Tibial artery (tissue), 4 donors: ENCODE measurements around the gene EPHA8.

Experiments used
- DNase-seq, 2 donors: peaks; one replicate each; pipeline ENCODE4 v3.0.0-alpha.2; 2019
- H3K27ac ChIP-seq, 2 donors: fragments of 200-600 bp; sonication (generic) in 1 of 2; 1 replicate in 1 of 2; 2 replicates in 1 of 2; pipeline ENCODE4 v1.5.1; 2018 to 2019; ENCODE audit warnings: mild to moderate bottlenecking in 1 of 2
- H3K27me3 ChIP-seq, 2 donors: fragments of 200-600 bp; sonication (generic) in 1 of 2; one replicate each; pipeline versions ENCODE4 v1.5.1 to v1.6.0; 2016 to 2019
- H3K36me3 ChIP-seq, 3 donors: fragments of 200-600 bp; sonication (generic) in 2 of 3; one replicate each; pipeline ENCODE4 v1.5.1; 2016 to 2019; ENCODE audit warnings: mild to moderate bottlenecking in 2 of 3
- H3K4me1 ChIP-seq, 4 donors: fragments of 200-600 bp; sonication (generic) in 2 of 4; 1 replicate in 3 of 4; 2 replicates in 1 of 4; pipeline ENCODE4 v1.5.1; 2016 to 2019
- H3K4me3 ChIP-seq, 2 donors: fragments of 200-600 bp; sonication (generic) in 1 of 2; 1 replicate in 1 of 2; 2 replicates in 1 of 2; pipeline ENCODE4 v1.5.1; 2018 to 2019; ENCODE audit warnings: mild to moderate bottlenecking in 2 of 2
- H3K9me3 ChIP-seq, 3 donors: fragments of 200-600 bp; sonication (generic) in 1 of 3; one replicate each; pipeline ENCODE4 v1.5.1; 2016 to 2019
- intact Hi-C: fragments of 100-400 bp; cut with DNase I; formaldehyde crosslinking; loops from one replicate; pipeline ENCODE4 v1.15.0; 2023; ENCODE audit warnings: low total_unique reads
- TF ChIP-seq, protein P1 (sequence below), 2 experiments: fragments of 200-600 bp in 1 of 2; fragments of 450-650 bp in 1 of 2; IDR thresholded peaks; one replicate each; pipeline ENCODE4 v1.5.1; 2017 to 2019; ENCODE audit warnings: antibody characterized with exemption in 2 of 2, mild to moderate bottlenecking in 1 of 2, moderate library complexity in 1 of 2

EPHA8 gene

DNA sequence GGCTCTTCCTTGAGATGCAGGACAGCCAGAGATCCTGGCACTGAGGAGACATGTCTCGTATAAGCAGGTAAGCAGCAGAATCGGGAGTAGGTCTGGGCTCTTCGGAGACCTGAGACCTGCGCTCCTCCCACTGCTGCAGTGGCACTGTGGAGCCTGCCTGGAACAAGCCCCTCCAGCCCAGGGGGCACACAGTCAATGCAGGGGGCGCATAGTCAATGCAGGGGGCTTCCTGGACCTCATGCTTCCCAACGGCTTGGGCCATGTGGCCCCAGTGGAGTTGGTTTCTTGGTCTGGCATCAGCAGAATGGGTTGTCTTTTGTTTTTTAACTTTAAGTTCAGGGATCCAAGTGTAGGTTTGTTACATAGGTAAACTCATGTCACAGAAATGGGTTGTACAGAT lies 27.9 kb upstream of the EPHA8 start:
- no peak for DNase-seq
- Histone ChIP-seq H3K4me1 (peaks cover 0 to 15% (median 14%) of the 10 kb centered on the region in 4 donors), H3K27me3 (no peaks in the 10 kb centered on the region), H3K27ac (no peak overlapping the region), H3K4me3 (no peak overlapping the region), H3K9me3 (no peaks in the 10 kb centered on the region), H3K36me3 (peaks cover 0 to 25% (median 3%) of the 10 kb centered on the region in 3 donors)
- TF ChIP-seq, protein P1, sequence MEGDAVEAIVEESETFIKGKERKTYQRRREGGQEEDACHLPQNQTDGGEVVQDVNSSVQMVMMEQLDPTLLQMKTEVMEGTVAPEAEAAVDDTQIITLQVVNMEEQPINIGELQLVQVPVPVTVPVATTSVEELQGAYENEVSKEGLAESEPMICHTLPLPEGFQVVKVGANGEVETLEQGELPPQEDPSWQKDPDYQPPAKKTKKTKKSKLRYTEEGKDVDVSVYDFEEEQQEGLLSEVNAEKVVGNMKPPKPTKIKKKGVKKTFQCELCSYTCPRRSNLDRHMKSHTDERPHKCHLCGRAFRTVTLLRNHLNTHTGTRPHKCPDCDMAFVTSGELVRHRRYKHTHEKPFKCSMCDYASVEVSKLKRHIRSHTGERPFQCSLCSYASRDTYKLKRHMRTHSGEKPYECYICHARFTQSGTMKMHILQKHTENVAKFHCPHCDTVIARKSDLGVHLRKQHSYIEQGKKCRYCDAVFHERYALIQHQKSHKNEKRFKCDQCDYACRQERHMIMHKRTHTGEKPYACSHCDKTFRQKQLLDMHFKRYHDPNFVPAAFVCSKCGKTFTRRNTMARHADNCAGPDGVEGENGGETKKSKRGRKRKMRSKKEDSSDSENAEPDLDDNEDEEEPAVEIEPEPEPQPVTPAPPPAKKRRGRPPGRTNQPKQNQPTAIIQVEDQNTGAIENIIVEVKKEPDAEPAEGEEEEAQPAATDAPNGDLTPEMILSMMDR (IDR thresholded peaks at IDR 0.05) = no peak
- intact Hi-C loops = loop anchor here (10.0 kb wide), 1 partner anchor 109 kb away; the partner anchor contains the start of gene C1QC

DNA sequence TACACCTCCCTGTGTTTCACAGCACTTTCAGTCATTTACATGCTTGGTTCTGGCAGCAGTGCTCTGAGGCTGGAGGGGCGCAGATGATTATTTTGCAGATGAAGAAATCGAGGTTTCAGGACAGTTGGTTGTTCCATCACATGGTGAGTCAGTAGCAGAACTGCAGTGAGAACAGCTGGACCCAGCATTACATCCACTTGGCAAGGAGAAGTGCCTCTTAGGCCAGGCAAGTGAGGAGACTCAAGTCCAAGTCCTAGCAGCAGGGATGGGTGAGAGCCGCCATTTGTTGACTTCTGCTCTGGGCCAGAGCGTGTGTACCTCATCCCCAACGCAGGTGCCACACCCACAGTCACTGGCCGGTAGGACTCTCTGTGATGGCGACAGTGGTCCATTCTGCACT lies 26.8 kb upstream of the EPHA8 start:
- no peak for DNase-seq
- Histone ChIP-seq H3K27ac (no peak overlapping the region), H3K4me1 (peaks cover 0 to 4% (median 2%) of the 10 kb centered on the region in 4 donors), H3K27me3 (no peaks in the 10 kb centered on the region), H3K4me3 (no peak overlapping the region), H3K36me3 (peaks cover 0 to 25% (median 3%) of the 10 kb centered on the region in 3 donors), H3K9me3 (no peaks in the 10 kb centered on the region)
- intact Hi-C loops = loop anchor here (10.0 kb wide), 1 partner anchor 108 kb away; the partner anchor contains the start of gene C1QC
- TF ChIP-seq, protein P1 (IDR thresholded peaks at IDR 0.05) = no peak

- intact Hi-C loops = loop anchor here (10.0 kb wide), 1 partner anchor 107 kb away; the partner anchor contains the start of gene C1QC
- no peak for DNase-seq
- Histone ChIP-seq H3K27ac (no peak overlapping the region), H3K36me3 (peaks cover 0 to 25% (median 3%) of the 10 kb centered on the region in 3 donors), H3K4me3 (no peak overlapping the region), H3K9me3 (no peaks in the 10 kb centered on the region), H3K27me3 (peaks cover 0 to 3% of the 10 kb centered on the region in 2 donors), H3K4me1 (no peaks in the 10 kb centered on the region)
- TF ChIP-seq, protein P1 (IDR thresholded peaks at IDR 0.05) = no peak
Observed at GRCh38 chr1:22537441-22538139, 25.7 kb upstream of the EPHA8 start.

- TF ChIP-seq, protein P1 (IDR thresholded peaks at IDR 0.05) = no peak
- intact Hi-C loops = loop anchor here (10.0 kb wide), 2 partner anchors 105 kb away; partner anchors contain the start of gene C1QC
- H3K27me3 ChIP-seq = peaks cover 0 to 20% of the 10 kb centered on the region in 2 donors
Observed at GRCh38 chr1:22539510-22540118, 23.7 kb upstream of the EPHA8 start.

GRCh38 chr1:22540337-22540736 lies 23.0 kb upstream of the EPHA8 start:
- no peaks in the 10 kb centered on the region for H3K9me3 ChIP-seq
- DNase-seq = no peak
- no peaks in the 10 kb centered on the region for H3K4me1 ChIP-seq
- intact Hi-C loops = loop anchor here (10.0 kb wide), 1 partner anchor 106 kb away; no protein-coding TSS in a partner anchor
- no peak overlapping the region for H3K27ac ChIP-seq
- TF ChIP-seq, protein P1 (IDR thresholded peaks at IDR 0.05) = no peak
- H3K27me3 ChIP-seq = peaks cover 0 to 26% of the 10 kb centered on the region in 2 donors
- peaks cover 0 to 11% (median 0%) of the 10 kb centered on the region in 3 donors for H3K36me3 ChIP-seq
- no peak overlapping the region for H3K4me3 ChIP-seq

More at GRCh38 chr1:22539510-22540118, 23.7 kb upstream of the EPHA8 start:
- H3K9me3 ChIP-seq = no peaks in the 10 kb centered on the region
- peaks cover 0 to 18% (median 0%) of the 10 kb centered on the region in 3 donors for H3K36me3 ChIP-seq
- H3K4me1 ChIP-seq = no peaks in the 10 kb centered on the region
- no peak overlapping the region for H3K4me3 ChIP-seq
- H3K27ac ChIP-seq = no peak overlapping the region
- DNase-seq = no peak
